NCI-H1930 (cell line): ENCODE results near the gene FITM1.
A peak's percentile ranks its signal among the peaks of the same experiment; 100 is the strongest.

Source experiments
- DNase-seq, 2 experiments: peaks; one replicate each; lab custom pipeline; 2025; lab: John Stamatoyannopoulos, UW

The FITM1 gene

GRCh38 chr14:24160850-24161804, 30.7 kb downstream of the FITM1 start, which contains the start of gene IRF9:
TSS of gene IRF9 (plus strand) at chr14:24161265. CDS start at chr14:24162145, 880 bp downstream.
- peak; percentile 58 to 74 for DNase-seq

DNA sequence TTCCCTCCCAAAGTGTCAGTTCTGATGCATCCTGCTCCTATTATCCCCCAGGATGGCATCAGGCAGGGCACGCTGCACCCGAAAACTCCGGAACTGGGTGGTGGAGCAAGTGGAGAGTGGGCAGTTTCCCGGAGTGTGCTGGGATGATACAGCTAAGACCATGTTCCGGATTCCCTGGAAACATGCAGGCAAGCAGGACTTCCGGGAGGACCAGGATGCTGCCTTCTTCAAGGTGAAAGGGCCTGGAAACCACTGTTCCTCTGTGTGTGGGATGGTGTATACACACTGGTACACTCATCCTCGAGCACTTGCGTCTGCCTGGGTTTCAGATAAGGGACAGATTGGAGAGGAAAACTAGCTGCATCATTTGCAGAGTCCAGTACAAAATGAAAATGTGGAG, 31.6 kb downstream of the FITM1 start:
- DNase-seq = no peak

GRCh38 chr14:24164518-24164991, 34.1 kb downstream of the FITM1 start:
- DNase-seq = no peak

DNA sequence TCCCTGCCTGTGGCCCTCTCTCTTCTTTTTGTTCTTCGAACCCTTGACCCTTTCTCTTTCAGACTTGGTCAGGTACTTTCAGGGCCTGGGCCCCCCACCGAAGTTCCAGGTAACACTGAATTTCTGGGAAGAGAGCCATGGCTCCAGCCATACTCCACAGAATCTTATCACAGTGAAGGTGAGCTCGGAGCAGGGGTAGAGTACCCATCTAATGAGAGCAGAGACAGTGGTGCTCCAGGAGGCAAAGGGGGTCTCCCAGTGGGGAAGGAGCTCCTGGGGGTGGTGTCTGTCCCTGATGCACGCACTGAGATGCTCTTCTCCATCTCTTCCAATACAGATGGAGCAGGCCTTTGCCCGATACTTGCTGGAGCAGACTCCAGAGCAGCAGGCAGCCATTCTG, 35.3 kb downstream of the FITM1 start:
- no peak for DNase-seq

- peak in 1 of 2 experiments; percentile 28 for DNase-seq
These were observed 37.1 kb downstream of the FITM1 start for GRCh38 chr14:24167469-24168114.

DNA sequence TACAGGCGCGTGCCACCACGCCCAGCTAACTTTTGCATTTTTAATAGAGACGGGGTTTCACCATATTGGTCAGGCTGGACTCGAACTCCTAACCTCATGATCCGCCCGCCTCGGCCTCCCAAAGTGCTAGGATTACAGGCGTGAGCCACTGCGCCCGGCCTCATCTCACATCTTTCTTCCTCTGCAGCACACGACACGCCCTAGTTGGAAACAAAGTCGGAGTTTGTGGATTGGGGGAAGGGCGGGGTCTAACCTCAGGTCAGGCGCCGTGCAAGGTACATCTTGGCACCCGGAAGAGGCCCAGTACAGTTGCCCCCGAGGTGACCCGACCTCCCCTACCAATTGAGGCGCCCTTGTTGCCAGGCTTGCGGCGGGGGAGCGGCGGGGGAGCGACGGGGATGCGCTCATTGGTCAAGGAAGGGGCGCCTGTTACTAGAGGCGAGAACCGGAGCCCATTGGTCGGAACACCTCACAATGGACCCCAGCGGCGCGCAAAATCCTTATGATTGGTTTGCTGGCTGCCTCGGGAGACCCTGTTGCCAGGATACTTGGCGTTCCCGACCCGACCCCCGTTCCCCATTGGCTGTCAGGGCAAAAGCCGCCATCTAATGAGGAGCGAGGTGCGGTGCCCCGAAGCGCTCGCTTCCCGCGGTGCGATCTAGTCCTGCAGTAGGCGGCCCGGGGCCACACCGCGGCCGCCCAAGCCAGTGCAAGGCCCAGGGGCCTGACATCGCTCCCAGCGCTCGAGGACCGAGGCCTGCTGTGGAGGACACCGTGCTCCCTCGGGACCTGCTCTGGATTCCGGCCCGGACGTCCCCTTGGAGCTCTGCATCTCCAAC, 41.2 kb downstream of the FITM1 start, which contains the start of gene REC8:
TSS of gene REC8 (plus strand) at position 659 of the 839 bp plus-strand sequence. CDS start 473 bp downstream, outside the sequence.
- DNase-seq = peak; percentile 63 to 82

- no peak for DNase-seq
These were observed 41.9 kb downstream of the FITM1 start for GRCh38 chr14:24172261-24172860.

GRCh38 chr14:24172871-24173281, 42.4 kb downstream of the FITM1 start:
- DNase-seq = no peak

- no peak for DNase-seq
These were observed 46.1 kb downstream of the FITM1 start for GRCh38 chr14:24176599-24176998.

DNA sequence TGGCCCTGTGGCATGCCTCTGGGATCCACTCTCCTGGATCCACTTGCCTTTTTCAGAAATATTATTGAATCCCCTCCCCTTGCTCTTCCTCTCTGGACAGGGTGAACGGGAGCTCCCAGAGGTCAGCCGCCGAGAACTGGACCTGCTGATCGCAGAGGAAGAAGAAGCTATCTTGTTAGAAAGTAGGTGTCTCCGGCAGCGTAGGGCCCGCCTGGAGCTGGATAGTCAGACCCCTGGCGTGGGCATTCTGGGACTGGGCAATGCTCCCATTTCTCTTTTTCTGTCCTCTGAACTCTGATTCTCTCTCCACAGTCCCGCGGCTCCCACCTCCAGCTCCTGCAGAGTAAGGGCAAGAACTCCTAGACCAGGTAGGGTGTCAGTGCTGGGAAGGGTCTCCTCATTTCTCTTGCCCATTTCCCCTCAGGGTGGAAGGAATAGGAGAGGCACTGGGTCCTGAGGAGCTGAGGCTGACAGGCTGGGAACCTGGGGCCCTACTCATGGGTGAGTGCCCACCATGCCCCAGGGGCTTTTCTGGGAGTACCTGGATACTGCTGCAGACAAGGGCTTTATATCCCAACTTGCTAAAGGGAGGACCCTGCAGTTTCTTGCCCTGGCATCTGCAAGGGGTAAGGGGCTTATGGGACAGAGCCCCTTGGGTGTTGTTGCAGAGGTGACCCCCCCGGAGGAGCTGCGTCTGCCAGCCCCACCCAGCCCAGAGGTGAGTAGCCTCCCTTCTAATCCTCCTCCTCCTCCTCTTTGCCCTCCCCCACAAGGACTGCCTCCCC, 46.8 kb downstream of the FITM1 start:
- no peak for DNase-seq

DNA sequence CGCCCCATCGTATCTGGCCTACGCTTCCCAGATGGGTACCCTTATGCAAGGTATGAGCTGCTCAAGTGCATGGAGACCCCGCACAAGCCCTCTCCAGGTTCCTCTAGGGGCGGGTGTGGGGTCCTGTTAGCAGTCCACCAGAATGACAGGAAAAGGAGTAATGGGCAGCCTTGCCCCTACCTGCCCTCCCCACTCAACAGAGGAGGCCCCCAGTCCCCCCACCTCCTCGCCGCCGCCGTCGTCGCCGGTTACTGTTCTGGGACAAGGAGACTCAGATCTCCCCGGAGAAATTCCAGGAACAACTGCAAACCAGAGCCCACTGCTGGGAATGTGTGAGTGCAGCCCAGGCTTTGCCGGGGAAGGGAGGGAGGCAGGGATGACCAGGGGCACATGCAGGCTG, 47.4 kb downstream of the FITM1 start:
- DNase-seq = no peak

- DNase-seq = no peak
These were observed 48.1 kb downstream of the FITM1 start for GRCh38 chr14:24178399-24179178.

GRCh38 chr14:24179294-24179960, 49.0 kb downstream of the FITM1 start:
- DNase-seq = no peak

DNA sequence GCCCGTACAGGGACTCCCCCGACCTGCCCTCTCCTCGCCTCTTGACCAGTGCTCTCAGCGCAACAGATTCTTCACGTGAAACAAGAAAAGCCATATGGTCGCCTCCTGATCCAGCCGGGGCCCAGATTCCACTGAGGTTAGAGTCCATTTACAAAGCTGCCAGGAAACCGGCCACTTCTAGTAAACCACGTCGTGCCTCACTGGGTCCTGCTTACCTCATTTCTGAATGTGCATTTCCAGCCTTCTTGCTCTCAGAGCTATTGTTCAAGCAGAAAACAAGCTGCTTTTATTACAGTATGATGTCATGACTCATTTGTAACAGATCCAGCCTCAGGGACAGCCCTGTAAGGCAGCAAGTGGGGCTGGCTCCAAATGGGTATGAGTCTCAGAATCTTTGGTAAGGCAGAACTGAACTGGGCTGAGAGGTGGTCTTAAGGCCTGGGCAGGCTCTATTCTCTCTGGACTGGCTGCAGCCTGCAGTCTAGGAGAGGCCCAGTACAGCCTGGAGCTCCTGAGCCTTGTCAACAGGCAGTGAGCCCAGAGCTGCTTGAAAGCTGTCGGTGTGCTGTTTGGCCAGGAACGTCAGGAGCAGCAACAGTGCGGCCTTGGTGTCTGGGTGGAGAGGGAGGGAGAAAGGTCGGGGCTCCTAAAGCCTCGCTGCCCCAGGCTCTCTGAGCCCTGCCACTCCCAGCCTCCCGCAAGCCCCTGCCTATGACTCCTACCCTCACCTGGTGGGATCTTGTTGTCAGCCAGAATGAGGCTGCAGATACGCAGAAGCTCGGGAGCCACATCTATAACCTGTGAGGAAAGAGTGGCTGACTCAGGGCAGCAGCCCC, 49.7 kb downstream of the FITM1 start:
- no peak for DNase-seq

GRCh38 chr14:24181371-24182077, 51.1 kb downstream of the FITM1 start:
- DNase-seq = no peak
